ENCODE results near the gene BANF2. TPM values are rescaled to one million over a fixed set of nuclear protein-coding genes. Genes with fewer than 3 reads are reported as not detected.

BANF2 gene
- total RNA-seq, 4 donors from 2014 or later, result not detected

GRCh38 chr20:17660667-17661066 lies 39.1 kb upstream of the BANF2 start:
- peaks cover 30% of the 10 kb centered on the region for H3K4me1 ChIP-seq
- H3K4me3 ChIP-seq, result no peak overlapping the region
- peaks cover 22% of the 10 kb centered on the region for H3K36me3 ChIP-seq
- DNase-seq (ENCODE audit: low spot score in 2 of 2), result peak in 1 of 2 donors; percentile 51
- H3K27ac ChIP-seq, result peak overlapping the region; percentile 59
- 71% methylated on average over 6 of the region's 6 CpGs for WGBS
- TF ChIP-seq CTCF (IDR thresholded peaks at IDR 0.05), result no peak
- TF ChIP-seq POLR2AphosphoS5 (IDR thresholded peaks at IDR 0.05), result no peak
- no peak for TF ChIP-seq POLR2A (IDR thresholded peaks at IDR 0.05)
- TF ChIP-seq EP300 (IDR thresholded peaks at IDR 0.05), result no peak
- no peaks in the 10 kb centered on the region for H3K27me3 ChIP-seq
- H3K9me3 ChIP-seq, result no peaks in the 10 kb centered on the region

- WGBS, result 63% methylated on average over 5 of the region's 5 CpGs
- no peaks in the 10 kb centered on the region for H3K9me3 ChIP-seq
- DNase-seq (ENCODE audit: low spot score in 2 of 2), result peak in 1 of 2 donors; percentile 51
- H3K4me3 ChIP-seq, result no peak overlapping the region
- TF ChIP-seq CTCF (IDR thresholded peaks at IDR 0.05), result no peak
- TF ChIP-seq POLR2A (IDR thresholded peaks at IDR 0.05), result no peak
- TF ChIP-seq EP300 (IDR thresholded peaks at IDR 0.05), result no peak
- TF ChIP-seq POLR2AphosphoS5 (IDR thresholded peaks at IDR 0.05), result no peak
- H3K27ac ChIP-seq, result peak overlapping the region; percentile 66
- H3K27me3 ChIP-seq, result no peaks in the 10 kb centered on the region
- peaks cover 22% of the 10 kb centered on the region for H3K36me3 ChIP-seq
- peaks cover 36% of the 10 kb centered on the region for H3K4me1 ChIP-seq
Measured at GRCh38 chr20:17661121-17661744, 38.5 kb upstream of the BANF2 start.

GRCh38 chr20:17662333-17663039 lies 37.3 kb upstream of the BANF2 start:
- peaks cover 17% of the 10 kb centered on the region for H3K36me3 ChIP-seq
- peak in 1 of 2 donors; percentile 74 for DNase-seq (ENCODE audit: low spot score in 2 of 2)
- H3K4me1 ChIP-seq, result peaks cover 38% of the 10 kb centered on the region
- H3K27me3 ChIP-seq, result no peaks in the 10 kb centered on the region
- 69% methylated on average over 10 of the region's 10 CpGs for WGBS
- no peaks in the 10 kb centered on the region for H3K9me3 ChIP-seq
- TF ChIP-seq CTCF (IDR thresholded peaks at IDR 0.05), result no peak
- TF ChIP-seq POLR2A (IDR thresholded peaks at IDR 0.05), result no peak
- TF ChIP-seq EP300 (IDR thresholded peaks at IDR 0.05), result no peak
- peak in 1 of 3 donors; percentile 73 for TF ChIP-seq POLR2AphosphoS5 (IDR thresholded peaks at IDR 0.05)
- H3K4me3 ChIP-seq, result no peak overlapping the region
- H3K27ac ChIP-seq, result peak overlapping the region; percentile 67

GRCh38 chr20:17663040-17663399 lies 36.7 kb upstream of the BANF2 start:
- TF ChIP-seq POLR2A (IDR thresholded peaks at IDR 0.05) (no peak), POLR2AphosphoS5 (IDR thresholded peaks at IDR 0.05) (no peak), CTCF (IDR thresholded peaks at IDR 0.05) (no peak), EP300 (IDR thresholded peaks at IDR 0.05) (no peak)
- H3K9me3 ChIP-seq, result no peaks in the 10 kb centered on the region

GRCh38 chr20:17663486-17663885 lies 36.3 kb upstream of the BANF2 start:
- Histone ChIP-seq H3K4me1 (peaks cover 38% of the 10 kb centered on the region), H3K9me3 (no peaks in the 10 kb centered on the region), H3K27ac (peak overlapping the region; percentile 12), H3K4me3 (no peak overlapping the region), H3K27me3 (no peaks in the 10 kb centered on the region), H3K36me3 (peaks cover 8% of the 10 kb centered on the region)
- 50% methylated on average over 5 of the region's 5 CpGs for WGBS
- TF ChIP-seq CTCF (IDR thresholded peaks at IDR 0.05), result no peak
- TF ChIP-seq EP300 (IDR thresholded peaks at IDR 0.05), result no peak
- no peak for TF ChIP-seq POLR2AphosphoS5 (IDR thresholded peaks at IDR 0.05)
- no peak for TF ChIP-seq POLR2A (IDR thresholded peaks at IDR 0.05)
- no peak for DNase-seq (ENCODE audit: low spot score in 2 of 2)

More at GRCh38 chr20:17663040-17663399, 36.7 kb upstream of the BANF2 start:
- Histone ChIP-seq H3K36me3 (peaks cover 13% of the 10 kb centered on the region), H3K27ac (peak overlapping the region; percentile 67), H3K27me3 (no peaks in the 10 kb centered on the region), H3K4me3 (no peak overlapping the region), H3K4me1 (peaks cover 38% of the 10 kb centered on the region)
- peak in 1 of 2 donors; percentile 51 for DNase-seq (ENCODE audit: low spot score in 2 of 2)
- 84% methylated on average over 13 of the region's 13 CpGs for WGBS

Measured in suprapubic skin (tissue), 4 donors.